Effector CD8-positive, alpha-beta T cell (primary cell): ENCODE data around the gene AP4B1.

ENCODE experiments used
- DNase-seq: peaks from one replicate; lab custom pipeline; 2025; lab: John Stamatoyannopoulos, UW

The AP4B1 gene

GRCh38 chr1:113895098-113895497, 9.5 kb downstream of the AP4B1 start:
- DNase-seq, result no peak

GRCh38 chr1:113893267-113893666, 11.3 kb downstream of the AP4B1 start:
- no peak for DNase-seq

GRCh38 chr1:113891631-113892220, 12.9 kb downstream of the AP4B1 start:
- no peak for DNase-seq

- DNase-seq, result no peak
Measured at GRCh38 chr1:113890816-113891215, 13.8 kb downstream of the AP4B1 start.

GRCh38 chr1:113887402-113888175, 17.0 kb downstream of the AP4B1 start, which contains the start of gene BCL2L15:
Gene BCL2L15, minus strand, starts transcription at chr1:113887581. Its CDS starts 206 bp downstream, at chr1:113887375.
- no peak for DNase-seq

- DNase-seq, result no peak
Measured at GRCh38 chr1:113886417-113887401, 17.9 kb downstream of the AP4B1 start.

GRCh38 chr1:113881661-113882060, 22.9 kb downstream of the AP4B1 start:
- DNase-seq, result no peak

GRCh38 chr1:113879739-113880038, 24.9 kb downstream of the AP4B1 start:
- DNase-seq, result no peak

- no peak for DNase-seq
Measured at GRCh38 chr1:113876176-113876575, 28.4 kb downstream of the AP4B1 start.

GRCh38 chr1:113875714-113876113, 28.9 kb downstream of the AP4B1 start:
- DNase-seq, result no peak

GRCh38 chr1:113874012-113874879, 30.4 kb downstream of the AP4B1 start:
- DNase-seq, result no peak

- no peak for DNase-seq
Measured at GRCh38 chr1:113872219-113872935, 32.2 kb downstream of the AP4B1 start.

- peak; percentile 49 for DNase-seq
Measured at GRCh38 chr1:113871597-113872113, 32.9 kb downstream of the AP4B1 start, which contains the start of gene PTPN22. Gene PTPN22, minus strand, starts transcription at chr1:113871712.

- DNase-seq, result no peak
Measured at GRCh38 chr1:113870778-113871177, 33.8 kb downstream of the AP4B1 start.

- no peak for DNase-seq
Measured at GRCh38 chr1:113868387-113869083, 36.1 kb downstream of the AP4B1 start.

GRCh38 chr1:113861641-113862040, 43.0 kb downstream of the AP4B1 start:
- no peak for DNase-seq

GRCh38 chr1:113860891-113861290, 43.7 kb downstream of the AP4B1 start:
- DNase-seq, result no peak

GRCh38 chr1:113859478-113860175, 45.0 kb downstream of the AP4B1 start:
- DNase-seq, result no peak

GRCh38 chr1:113858982-113859381, 45.6 kb downstream of the AP4B1 start:
- DNase-seq, result no peak
